Activated T-cell treated with anti-CD3 and anti-CD28 coated beads, Interleukin-2, amount 50 U/mL, for 72 hours (primary cell): ENCODE results near the gene USP34. TPM values are rescaled to one million over a fixed set of nuclear protein-coding genes. Genes with fewer than 3 reads are reported as not detected.

ENCODE experiments used
- ATAC-seq, 2 donors: fragments of 150-1000 bp; cut with Tn5 transposase; replicated peaks in 1 of 2; 2 replicates each; pipeline ENCODE4 v1.10.0; 2021; ENCODE audit warnings: moderate library complexity in 2 of 2, mild to moderate bottlenecking in 1 of 2
- DNase-seq, 2 donors: peaks; one replicate each; pipeline ENCODE4 v3.0.0; 2021 to 2022; ENCODE audit warnings: mixed read lengths in 1 of 2
- H3K27ac Mint-ChIP-seq: one replicate; pipeline ENCODE4 v1.8.0; 2022; ENCODE audit warnings: mild to moderate bottlenecking, moderate library complexity, mixed read lengths
- H3K27me3 Mint-ChIP-seq: one replicate; pipeline ENCODE4 v1.8.0; 2022; ENCODE audit warnings: low read depth, mixed read lengths
- H3K36me3 Mint-ChIP-seq, 2 donors: one replicate each; pipeline ENCODE4 v1.8.0; 2022; ENCODE audit warnings: mixed read lengths in 2 of 2, mild to moderate bottlenecking in 1 of 2; ENCODE audit not compliant: insufficient read depth in 2 of 2
- H3K4me1 Mint-ChIP-seq: one replicate; pipeline ENCODE4 v1.8.0; 2022; ENCODE audit warnings: low read depth, mixed read lengths
- H3K4me3 Mint-ChIP-seq, 2 donors: one replicate each; pipeline ENCODE4 v1.8.0; 2022; ENCODE audit warnings: mild to moderate bottlenecking in 2 of 2, mixed read lengths in 2 of 2, moderate library complexity in 2 of 2
- H3K9me3 Mint-ChIP-seq, 2 donors: one replicate each; pipeline ENCODE4 v1.8.0; 2022; ENCODE audit warnings: mixed read lengths in 2 of 2
- total RNA-seq, 2 donors: library from RNA; stranded (reverse); gene quantifications; one replicate each; pipeline ENCODE4 v1.2.3, GENCODE V29; 2022

USP34 gene
- total RNA-seq, 2 donors from 2014 or later: 100.0 to 104 TPM

DNA sequence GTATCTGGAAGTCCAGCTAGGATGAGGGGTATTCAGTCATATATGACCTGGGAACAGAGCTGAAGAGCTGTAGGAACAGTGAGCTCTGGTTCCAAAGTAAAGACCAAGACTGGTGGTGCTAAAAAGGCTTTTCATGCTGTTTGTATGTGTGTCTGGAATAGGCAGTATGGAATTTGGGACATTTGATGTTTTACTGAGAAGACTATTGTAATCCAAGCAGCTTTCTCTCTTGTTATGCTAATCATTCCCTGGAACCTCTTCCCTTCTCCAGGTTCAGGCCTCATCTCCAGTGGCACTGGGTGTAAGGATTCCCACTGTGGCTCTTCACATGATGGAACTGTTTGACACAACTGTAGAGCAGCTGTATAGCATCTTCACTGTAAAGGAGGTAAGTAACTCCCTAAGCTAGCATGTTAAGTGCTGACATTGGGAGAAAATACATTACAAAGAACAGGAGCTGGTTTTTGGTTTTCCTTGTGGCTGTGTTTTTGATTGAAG is 285.6 kb downstream of the USP34 start:
- peak overlapping the region; percentile 16 for H3K27ac Mint-ChIP-seq
- H3K9me3 Mint-ChIP-seq: peaks cover 0 to 3% of the 10 kb centered on the region in 2 donors
- ATAC-seq (no peak), DNase-seq (no peak)
- H3K4me3 Mint-ChIP-seq: no peak overlapping the region
- peaks cover 21 to 50% of the 10 kb centered on the region in 2 donors for H3K36me3 Mint-ChIP-seq
- peaks cover 41% of the 10 kb centered on the region for H3K4me1 Mint-ChIP-seq
- H3K27me3 Mint-ChIP-seq: no peaks in the 10 kb centered on the region

DNA sequence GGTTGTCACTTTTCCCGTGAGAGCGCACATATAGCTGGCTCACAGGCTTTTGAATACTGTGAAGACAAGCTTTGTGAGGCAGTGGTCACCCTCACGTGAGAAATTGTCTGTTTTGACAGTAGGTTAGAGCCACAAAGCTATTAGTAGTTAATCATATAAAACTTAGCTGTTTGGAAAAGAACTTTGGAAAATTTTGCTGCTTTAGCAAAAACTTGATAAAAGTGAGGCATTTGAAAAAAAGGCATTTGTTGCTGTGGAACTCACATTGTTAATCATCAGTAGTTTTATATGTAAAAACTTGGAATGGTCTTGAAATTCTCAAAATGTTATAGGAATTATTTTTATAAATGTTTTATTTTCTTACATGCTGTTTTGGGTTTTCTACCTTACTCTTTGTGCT is 286.6 kb downstream of the USP34 start:
- H3K36me3 Mint-ChIP-seq: peaks cover 26 to 51% of the 10 kb centered on the region in 2 donors
- ATAC-seq: no peak
- no peaks in the 10 kb centered on the region for H3K27me3 Mint-ChIP-seq
- H3K27ac Mint-ChIP-seq: no peak overlapping the region
- H3K4me1 Mint-ChIP-seq: peaks cover 49% of the 10 kb centered on the region
- H3K9me3 Mint-ChIP-seq: peaks cover 0 to 3% of the 10 kb centered on the region in 2 donors
- H3K4me3 Mint-ChIP-seq: no peak overlapping the region
- no peak for DNase-seq

DNA sequence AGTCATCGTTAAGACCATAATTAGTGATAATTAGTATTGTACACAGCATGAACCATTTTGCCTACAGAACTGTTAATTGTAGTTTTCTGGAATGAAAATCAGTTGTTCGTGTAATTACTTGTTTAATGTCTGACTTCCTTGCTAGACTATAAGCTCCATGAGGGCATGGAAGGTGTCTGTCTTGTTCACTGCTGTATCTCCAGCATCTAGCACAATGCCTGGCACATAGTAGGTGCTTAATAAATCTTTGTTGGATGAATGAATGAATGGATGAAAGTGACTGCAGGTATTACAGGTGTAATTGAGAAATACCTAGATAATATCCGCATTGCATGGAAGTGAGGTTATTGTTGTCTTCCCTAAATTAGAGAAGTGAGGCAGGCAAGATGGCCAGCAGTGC is 287.1 kb downstream of the USP34 start:
- DNase-seq (no peak), ATAC-seq (no peak)
- H3K36me3 Mint-ChIP-seq: peaks cover 26 to 52% of the 10 kb centered on the region in 2 donors
- peaks cover 0 to 3% of the 10 kb centered on the region in 2 donors for H3K9me3 Mint-ChIP-seq
- H3K27me3 Mint-ChIP-seq: no peaks in the 10 kb centered on the region
- H3K4me3 Mint-ChIP-seq: no peak overlapping the region
- peaks cover 54% of the 10 kb centered on the region for H3K4me1 Mint-ChIP-seq
- peak overlapping the region; percentile 13 for H3K27ac Mint-ChIP-seq

DNA sequence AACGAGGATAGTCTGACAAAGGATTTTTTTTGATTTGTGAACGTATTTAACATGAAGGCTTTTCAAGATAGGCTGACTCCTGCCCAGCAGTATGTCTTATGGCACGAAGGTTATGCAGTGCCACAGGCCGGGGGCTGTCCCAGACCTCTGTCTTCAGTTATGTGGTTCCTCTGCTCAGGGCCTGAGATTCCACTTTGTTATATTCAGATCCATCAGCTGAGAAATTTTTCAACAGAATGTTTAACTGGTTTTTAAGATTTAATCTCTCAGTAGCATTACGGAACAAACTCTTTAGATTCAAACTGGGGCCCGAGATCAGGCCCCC is 288.9 kb downstream of the USP34 start:
- no peak for ATAC-seq
- H3K27ac Mint-ChIP-seq: peak overlapping the region; percentile 85
- H3K4me1 Mint-ChIP-seq: peaks cover 61% of the 10 kb centered on the region
- H3K4me3 Mint-ChIP-seq: peak overlapping the region in 1 of 2 donors; percentile 95
- no peak for DNase-seq
- peaks cover 0 to 3% of the 10 kb centered on the region in 2 donors for H3K9me3 Mint-ChIP-seq
- no peaks in the 10 kb centered on the region for H3K27me3 Mint-ChIP-seq
- H3K36me3 Mint-ChIP-seq: peaks cover 23 to 50% of the 10 kb centered on the region in 2 donors

DNA sequence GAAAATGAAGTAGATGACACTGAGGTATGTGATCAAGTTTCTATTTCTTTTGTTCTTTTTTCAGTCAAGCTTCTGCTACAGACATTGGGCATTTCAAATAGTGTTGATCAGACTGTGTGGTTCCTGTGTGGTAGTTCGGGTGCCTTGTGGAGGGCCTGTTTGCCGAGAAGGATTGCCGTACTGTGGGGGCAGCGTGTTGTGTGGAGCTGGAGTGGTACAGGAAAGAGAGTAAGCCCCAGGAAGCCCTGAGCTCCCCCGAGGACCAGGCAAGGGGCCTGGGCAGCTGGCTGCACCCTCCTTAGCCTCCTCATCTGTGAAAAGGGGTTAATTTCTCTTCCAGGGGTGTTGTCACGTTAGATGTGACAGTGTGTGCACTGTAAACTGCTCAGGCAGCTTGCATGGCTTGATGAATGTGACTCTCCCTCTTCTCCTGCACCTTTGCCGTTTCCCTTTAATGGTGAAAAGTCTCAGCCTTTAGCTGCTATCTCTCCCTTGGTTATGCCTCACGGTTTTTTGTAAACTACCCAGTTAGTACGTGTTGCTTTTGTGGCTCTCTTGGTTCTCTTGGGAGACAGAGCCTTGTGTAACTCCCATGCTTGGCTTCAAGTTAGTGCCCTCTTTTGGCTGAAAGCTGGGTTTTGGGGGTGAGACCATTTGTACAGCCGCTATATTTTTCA is 289.4 kb downstream of the USP34 start:
- Mint-ChIP-seq H3K4me3 (peak overlapping the region; percentile 43 to 95), H3K4me1 (peaks cover 64% of the 10 kb centered on the region)
- no peak for ATAC-seq

DNA sequence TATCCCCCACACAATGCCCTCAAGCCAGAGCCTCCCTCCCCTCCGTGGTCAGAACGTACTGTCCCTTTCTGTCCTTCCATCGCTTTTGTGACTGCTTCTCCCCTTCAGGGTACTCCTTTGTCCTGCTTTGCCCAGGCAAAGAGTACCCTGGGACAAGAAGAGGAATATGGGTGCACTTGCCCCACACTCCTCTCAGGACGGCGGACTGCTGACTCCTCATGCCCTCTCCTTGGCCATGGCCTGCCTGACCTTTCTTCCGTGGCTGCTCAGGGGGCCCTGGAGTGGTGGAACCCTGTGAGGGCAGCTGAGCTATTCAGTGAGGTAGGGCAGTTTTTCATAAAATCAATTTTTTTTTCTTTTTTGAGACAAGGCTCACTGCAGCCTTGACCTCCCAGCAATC is 290.2 kb downstream of the USP34 start:
- peaks cover 73% of the 10 kb centered on the region for H3K4me1 Mint-ChIP-seq
- peak overlapping the region; percentile 94 to 95 for H3K4me3 Mint-ChIP-seq
- H3K9me3 Mint-ChIP-seq: peaks cover 0 to 3% of the 10 kb centered on the region in 2 donors
- peaks cover 20 to 48% of the 10 kb centered on the region in 2 donors for H3K36me3 Mint-ChIP-seq
- peak overlapping the region; percentile 85 for H3K27ac Mint-ChIP-seq
- H3K27me3 Mint-ChIP-seq: peaks cover under 1% of the 10 kb centered on the region
- no peak for ATAC-seq
- no peak for DNase-seq

More for the DNA sequence above, 289.4 kb downstream of the USP34 start:
- Mint-ChIP-seq H3K9me3 (peaks cover 0 to 3% of the 10 kb centered on the region in 2 donors), H3K27me3 (no peaks in the 10 kb centered on the region), H3K36me3 (peaks cover 22 to 50% of the 10 kb centered on the region in 2 donors), H3K27ac (peak overlapping the region; percentile 85)
- no peak for DNase-seq

DNA sequence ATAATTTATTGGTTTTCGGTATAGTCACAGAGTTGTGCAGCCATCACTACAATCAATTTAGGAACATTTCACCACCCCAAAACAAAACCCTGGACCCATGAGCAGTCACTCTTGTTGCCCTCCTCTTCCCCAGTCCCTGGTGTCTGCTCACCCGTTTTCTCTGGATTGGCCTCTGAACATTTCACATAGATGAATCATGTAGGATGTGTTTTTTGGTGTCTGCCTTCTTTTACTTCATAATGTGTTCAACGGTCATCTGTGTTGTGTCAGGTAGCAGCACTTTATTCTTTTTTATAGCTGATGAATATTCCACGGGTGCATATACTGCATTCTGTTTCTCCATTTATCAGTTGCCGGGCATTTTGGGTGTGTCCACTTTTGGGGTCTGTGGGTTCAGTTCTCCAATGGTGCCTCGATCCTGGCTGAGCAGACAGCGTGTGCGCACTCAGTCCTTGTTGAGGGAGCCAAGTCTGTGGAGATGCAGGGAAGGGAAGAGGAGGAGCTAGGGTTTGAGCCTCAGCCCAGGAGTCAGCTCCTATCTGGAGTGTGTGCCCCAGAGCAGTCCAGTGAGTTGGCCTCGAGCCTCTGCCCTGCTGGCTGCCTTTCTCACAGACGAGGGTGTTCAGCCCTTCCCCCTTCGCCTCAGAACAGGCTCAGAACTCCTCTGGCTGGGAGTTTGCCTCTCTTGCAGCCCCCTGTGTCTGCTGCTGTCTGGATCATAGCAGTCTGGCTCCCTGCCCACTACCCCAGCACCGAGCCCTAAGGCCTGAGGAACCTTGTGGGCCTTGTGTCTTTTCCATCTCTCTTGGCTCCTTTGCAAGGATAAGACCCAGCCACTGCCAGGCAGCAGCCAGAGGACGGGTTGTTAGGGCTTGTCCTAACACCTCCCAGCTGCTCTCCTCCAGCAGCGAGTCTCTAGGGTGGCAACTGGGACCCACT is 290.9 kb downstream of the USP34 start:
- H3K9me3 Mint-ChIP-seq: peaks cover 0 to 3% of the 10 kb centered on the region in 2 donors
- no peak for ATAC-seq
- peaks cover 74% of the 10 kb centered on the region for H3K4me1 Mint-ChIP-seq
- H3K4me3 Mint-ChIP-seq: peak overlapping the region; percentile 94 to 95
- no peak for DNase-seq
- H3K36me3 Mint-ChIP-seq: peaks cover 20 to 43% of the 10 kb centered on the region in 2 donors
- H3K27ac Mint-ChIP-seq: peak overlapping the region; percentile 85
- peaks cover 7% of the 10 kb centered on the region for H3K27me3 Mint-ChIP-seq

DNA sequence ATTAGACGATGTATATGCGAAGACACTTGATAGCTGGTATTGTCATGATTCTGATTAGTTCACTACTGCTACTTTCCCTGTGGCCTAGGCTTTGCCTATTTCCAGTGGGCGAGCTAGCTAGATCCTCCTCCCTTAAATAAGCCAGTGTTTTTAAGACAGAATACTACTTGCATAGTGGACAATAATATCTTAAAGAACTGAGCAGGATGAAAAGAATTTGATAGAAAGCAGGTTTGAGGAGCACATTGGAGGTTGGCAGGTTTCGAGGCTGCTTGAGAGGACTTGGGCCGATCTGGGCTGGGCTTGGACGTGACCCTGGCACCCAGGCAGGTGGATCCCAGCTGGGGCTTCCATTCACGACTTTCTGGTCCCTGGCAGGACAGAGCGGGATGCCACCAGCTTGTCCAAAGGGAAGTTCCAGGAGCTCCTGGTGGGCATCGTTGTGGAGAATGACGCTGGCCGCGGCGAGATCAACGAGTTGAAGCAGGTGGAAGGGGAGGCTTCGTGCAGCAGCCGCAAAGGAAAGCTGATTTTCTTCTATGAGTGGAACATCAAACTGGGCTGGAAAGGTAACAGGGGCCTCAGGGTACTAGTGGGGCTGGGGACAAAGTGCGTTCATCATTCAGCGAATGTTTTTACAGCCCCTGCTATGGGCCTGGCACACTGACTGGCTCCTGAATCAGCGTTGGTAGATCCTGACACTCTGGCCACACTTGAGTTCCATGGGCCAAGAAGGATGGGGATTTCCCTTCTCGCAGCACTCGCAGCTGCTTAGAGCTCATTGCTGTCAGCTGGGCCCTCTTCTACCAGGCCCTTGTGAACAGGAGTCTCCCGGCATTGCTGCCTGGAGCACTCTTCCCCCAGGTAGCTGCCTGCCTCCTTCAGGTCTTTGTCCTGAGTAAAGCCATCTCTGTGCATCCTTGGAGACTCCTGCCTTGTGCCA is 292.0 kb downstream of the USP34 start:
- Mint-ChIP-seq H3K9me3 (peaks cover 0 to 2% of the 10 kb centered on the region in 2 donors), H3K36me3 (peaks cover 15 to 36% of the 10 kb centered on the region in 2 donors), H3K4me3 (peak overlapping the region; percentile 94 to 95), H3K27me3 (peaks cover 8% of the 10 kb centered on the region), H3K4me1 (peaks cover 69% of the 10 kb centered on the region), H3K27ac (peak overlapping the region; percentile 85)
- ATAC-seq: no peak
- peak in 1 of 2 donors; percentile 16 for DNase-seq

DNA sequence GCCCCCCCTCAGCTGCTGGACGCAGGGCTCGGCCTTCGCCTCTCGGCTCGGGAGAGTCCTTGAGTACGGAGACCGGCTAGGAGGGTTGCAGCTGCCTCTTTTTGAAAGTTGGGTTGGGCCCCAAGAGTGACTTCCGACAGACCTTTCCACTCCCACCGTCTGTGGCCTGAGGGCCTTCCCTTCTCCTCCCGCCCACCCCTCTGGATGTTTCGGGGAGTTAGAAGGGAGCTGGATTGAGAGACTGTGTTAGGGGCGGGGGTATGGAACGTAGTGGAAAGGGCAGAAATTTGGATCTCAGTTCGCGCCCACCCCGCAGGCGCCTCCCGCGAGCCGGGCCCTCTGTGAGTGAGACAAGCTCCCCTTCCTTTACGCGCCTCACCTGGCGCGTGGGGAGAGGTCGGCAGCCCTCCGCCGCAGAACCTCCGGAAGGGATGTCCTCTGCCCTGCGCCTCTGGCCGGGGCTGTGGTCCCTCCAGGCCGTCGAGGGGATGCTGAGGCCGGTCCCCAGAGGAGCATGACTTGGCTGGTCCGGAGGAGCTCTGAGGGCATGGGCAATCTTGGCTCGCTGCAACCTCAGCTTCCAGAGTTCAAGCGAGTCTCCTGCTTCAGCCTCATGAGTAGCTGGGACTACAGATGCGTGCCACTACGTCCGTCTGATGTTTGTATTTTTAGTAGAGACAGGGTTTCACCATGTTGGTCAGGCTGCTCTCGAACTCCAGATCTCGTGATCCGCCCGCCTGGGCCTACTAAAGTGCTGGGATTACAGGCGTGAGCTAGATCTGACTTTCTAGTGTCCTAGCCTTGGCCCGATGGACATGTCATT is 292.9 kb downstream of the USP34 start:
- Mint-ChIP-seq H3K4me3 (peak overlapping the region; percentile 94 to 95), H3K27ac (peak overlapping the region; percentile 90), H3K4me1 (peaks cover 63% of the 10 kb centered on the region), H3K9me3 (no peaks in the 10 kb centered on the region), H3K36me3 (peaks cover 10 to 28% of the 10 kb centered on the region in 2 donors), H3K27me3 (peaks cover 8% of the 10 kb centered on the region)
- DNase-seq (peak; percentile 41 to 45), ATAC-seq (peak; percentile 10 to 24)

DNA sequence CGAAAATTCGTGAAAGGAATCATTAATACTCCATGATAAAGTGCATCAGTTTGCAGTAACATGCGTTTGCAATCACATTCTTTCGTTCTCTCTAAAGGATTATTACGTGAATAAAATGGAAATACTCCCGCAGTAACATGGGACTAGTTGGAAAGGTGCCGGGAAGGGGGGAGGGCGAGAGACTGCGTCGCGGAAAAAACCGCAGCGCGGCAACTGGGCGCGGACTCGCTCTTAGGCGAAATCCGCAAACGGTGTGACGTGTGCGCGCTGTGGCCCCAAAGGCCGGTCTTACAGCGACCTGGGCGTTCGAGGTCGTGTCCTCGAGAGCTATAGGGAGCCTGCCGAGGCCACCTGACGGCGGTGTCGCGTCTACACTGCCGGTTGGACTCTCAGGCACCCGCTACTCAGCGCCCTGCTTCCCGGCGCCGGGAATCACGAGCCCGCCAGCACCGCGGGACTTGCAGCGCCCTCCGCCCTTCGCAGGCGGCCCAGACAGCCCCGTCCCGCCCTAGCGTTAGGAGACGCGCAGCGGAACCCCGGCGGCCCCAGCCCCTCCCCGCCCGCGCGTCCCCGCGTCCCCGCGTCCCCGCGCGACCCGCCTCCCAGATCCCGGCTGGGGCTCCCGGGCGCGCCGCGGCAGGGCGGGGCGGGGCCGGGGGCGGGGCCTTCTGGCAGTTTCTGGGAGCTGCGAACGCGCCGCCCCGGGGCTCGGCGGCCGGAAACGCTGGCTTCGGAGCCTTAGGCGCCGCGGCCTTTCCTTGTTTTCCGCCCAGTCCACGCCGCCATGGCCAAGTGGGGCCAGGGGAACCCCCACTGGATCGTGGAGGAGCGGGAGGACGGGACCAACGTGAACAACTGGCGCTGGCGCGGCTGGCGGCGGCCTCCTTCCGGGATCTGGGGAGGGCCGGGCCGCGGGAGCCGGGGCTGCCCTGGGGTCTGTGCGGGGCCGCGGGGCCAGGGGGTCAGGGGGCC is 293.8 kb downstream of the USP34 start:
- ATAC-seq (peak; percentile 88 to 90), DNase-seq (peak; percentile 93 to 97)
- peaks cover 6 to 22% of the 10 kb centered on the region in 2 donors for H3K36me3 Mint-ChIP-seq
- H3K27me3 Mint-ChIP-seq: peaks cover 8% of the 10 kb centered on the region
- H3K9me3 Mint-ChIP-seq: no peaks in the 10 kb centered on the region
- H3K4me1 Mint-ChIP-seq: peaks cover 57% of the 10 kb centered on the region
- H3K4me3 Mint-ChIP-seq: peak overlapping the region; percentile 90 to 95
- H3K27ac Mint-ChIP-seq: peak overlapping the region; percentile 82

DNA sequence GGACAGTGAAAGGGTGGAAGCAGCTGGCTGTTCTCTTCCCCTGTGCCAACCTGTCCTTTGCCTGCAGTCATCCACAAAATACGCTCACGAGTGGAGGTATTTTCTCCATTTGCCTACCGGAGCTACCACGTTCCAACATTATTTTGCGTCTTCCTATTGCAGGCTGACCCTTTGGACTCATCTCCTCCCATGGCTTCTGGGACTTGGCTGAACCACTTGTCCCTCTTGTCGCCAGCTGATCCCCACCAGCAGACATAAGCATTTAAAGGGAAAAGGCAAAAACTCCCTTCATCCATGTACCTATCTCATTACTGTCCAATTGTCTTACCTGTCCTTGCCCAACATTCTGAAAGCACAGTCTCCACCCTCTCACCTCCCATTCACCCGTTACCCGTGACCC is 295.9 kb downstream of the USP34 start:
- ATAC-seq: no peak
- Mint-ChIP-seq H3K9me3 (no peaks in the 10 kb centered on the region), H3K27ac (no peak overlapping the region), H3K36me3 (peaks cover 5 to 9% of the 10 kb centered on the region in 2 donors), H3K4me1 (peaks cover 37% of the 10 kb centered on the region), H3K27me3 (peaks cover 8% of the 10 kb centered on the region), H3K4me3 (peak overlapping the region in 1 of 2 donors; percentile 95)
- DNase-seq: no peak
